Measurements from ENCODE around the gene CREBBP.

The CREBBP gene

GRCh38 chr16:3791701-3792100, 88.8 kb downstream of the CREBBP start:
- H3K27ac ChIP-seq: no peak overlapping the region
- TF ChIP-seq ZFX (IDR thresholded peaks at IDR 0.05; ENCODE audit: borderline replicate concordance): no peak
- TF ChIP-seq CTCF (IDR thresholded peaks at IDR 0.05): no peak

GRCh38 chr16:3789375-3790099, 91.0 kb downstream of the CREBBP start:
- TF ChIP-seq ZFX (IDR thresholded peaks at IDR 0.05; ENCODE audit: borderline replicate concordance): no peak
- TF ChIP-seq CTCF (IDR thresholded peaks at IDR 0.05): no peak
- no peak overlapping the region for H3K27ac ChIP-seq

- TF ChIP-seq CTCF (IDR thresholded peaks at IDR 0.05) (no peak), ZFX (IDR thresholded peaks at IDR 0.05; ENCODE audit: borderline replicate concordance) (no peak)
- H3K27ac ChIP-seq: no peak overlapping the region
These were observed 91.7 kb downstream of the CREBBP start for GRCh38 chr16:3788711-3789374.

- no peak overlapping the region for H3K27ac ChIP-seq
- no peak for TF ChIP-seq ZFX (IDR thresholded peaks at IDR 0.05; ENCODE audit: borderline replicate concordance)
- TF ChIP-seq CTCF (IDR thresholded peaks at IDR 0.05): no peak
These were observed 92.4 kb downstream of the CREBBP start for GRCh38 chr16:3787924-3788661.

- H3K27ac ChIP-seq: no peak overlapping the region
These were observed 95.1 kb downstream of the CREBBP start for GRCh38 chr16:3785413-3785812.

GRCh38 chr16:3783516-3783915, 97.0 kb downstream of the CREBBP start:
- TF ChIP-seq CTCF (IDR thresholded peaks at IDR 0.05) (no peak), ZFX (IDR thresholded peaks at IDR 0.05; ENCODE audit: borderline replicate concordance) (no peak)
- H3K27ac ChIP-seq: no peak overlapping the region

More at GRCh38 chr16:3785413-3785812, 95.1 kb downstream of the CREBBP start:
- TF ChIP-seq ZFX (IDR thresholded peaks at IDR 0.05; ENCODE audit: borderline replicate concordance) (no peak), CTCF (IDR thresholded peaks at IDR 0.05) (no peak)
